HG02938 (cell line): ENCODE results near the gene PRAME.
"Not testable (repeated sequence)": the region's sequence is repeated elsewhere in the genome, so short reads cannot be mapped to it uniquely, and the experiment has no call there.

Experiments used
- ATAC-seq: cut with Tn5 transposase; IDR thresholded peaks from one replicate; pipeline ENCODE4 v1.9.1; 2021; ENCODE audit warnings: mild to moderate bottlenecking, moderate library complexity; ENCODE audit not compliant: unreplicated experiment

PRAME gene

GRCh38 chr22:22553141-22553540 lies 5.9 kb downstream of the PRAME start:
- ATAC-seq = no peak

DNA sequence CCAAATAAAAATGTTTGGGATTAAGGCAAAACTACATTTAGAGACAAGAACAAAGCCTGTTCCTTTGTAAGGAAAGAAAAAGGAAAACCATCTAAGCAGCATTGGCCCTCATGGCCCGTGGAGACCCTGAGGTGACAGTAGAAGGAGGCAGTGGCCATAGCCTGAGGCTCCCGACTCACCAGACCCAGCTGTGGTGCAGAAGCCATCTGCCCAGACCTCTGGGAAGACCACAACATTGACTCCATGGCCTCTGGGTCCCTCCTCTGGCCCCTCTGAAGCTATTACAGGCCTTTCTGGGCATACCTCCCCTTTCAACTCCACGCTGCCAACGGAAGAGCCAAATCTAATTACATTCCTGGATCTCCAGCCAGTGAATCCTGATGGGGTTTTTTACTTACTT lies 6.4 kb downstream of the PRAME start:
- ATAC-seq = no peak

DNA sequence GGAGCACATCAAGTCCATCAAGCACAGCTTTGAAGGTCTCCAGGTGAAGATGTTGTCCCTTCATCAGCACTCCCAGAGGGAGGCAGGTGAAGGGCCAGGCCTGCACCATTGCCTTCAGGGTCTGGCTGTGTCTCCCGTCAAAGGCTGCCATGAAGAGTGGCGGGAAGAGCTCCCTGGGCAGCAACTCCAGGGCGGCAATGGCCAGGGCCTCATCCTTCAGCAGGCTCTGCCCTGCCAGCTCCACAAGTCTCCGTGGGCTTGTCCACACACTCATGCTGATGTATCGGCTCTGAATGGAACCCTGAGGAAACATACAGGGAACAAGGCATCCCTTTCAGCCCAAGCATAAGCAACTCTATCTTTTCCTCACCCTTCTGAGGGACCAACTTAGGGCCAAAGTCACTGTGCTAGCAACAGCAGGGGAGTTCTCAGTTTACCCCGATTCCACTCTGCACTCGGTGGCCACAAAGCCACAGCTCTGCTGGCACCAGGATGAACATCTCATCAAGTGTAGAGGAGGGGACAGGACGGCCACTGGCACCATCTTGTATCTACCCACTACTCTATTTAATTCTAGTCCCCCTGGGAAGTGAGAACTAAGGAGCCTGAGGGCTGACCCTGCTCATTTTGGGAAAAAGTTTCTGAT lies 8.2 kb downstream of the PRAME start:
- ATAC-seq = no peak

DNA sequence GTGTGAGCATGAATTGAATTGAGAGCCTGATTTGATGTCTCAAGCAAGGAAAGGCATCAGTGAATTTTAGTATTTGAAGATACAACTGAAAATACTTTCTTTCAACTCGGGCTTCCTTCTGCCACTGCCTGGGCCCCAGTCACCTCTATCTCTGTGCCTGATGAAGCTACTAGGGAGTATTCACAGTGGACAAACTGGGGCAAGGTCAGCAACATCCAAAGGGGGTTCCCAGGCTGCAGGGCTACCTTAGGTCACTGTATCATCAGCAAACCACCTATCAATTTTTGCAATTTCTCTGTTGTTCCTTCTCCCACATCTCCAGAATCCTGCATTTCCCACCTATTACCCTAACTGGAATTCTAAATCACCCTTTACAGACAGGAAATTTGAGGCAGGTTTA lies 10.2 kb downstream of the PRAME start:
- ATAC-seq = no peak

- ATAC-seq = no peak
Observed at GRCh38 chr22:22548317-22548716, 10.7 kb downstream of the PRAME start.

- ATAC-seq = no peak
Observed at GRCh38 chr22:22547692-22548300, 11.3 kb downstream of the PRAME start.

DNA sequence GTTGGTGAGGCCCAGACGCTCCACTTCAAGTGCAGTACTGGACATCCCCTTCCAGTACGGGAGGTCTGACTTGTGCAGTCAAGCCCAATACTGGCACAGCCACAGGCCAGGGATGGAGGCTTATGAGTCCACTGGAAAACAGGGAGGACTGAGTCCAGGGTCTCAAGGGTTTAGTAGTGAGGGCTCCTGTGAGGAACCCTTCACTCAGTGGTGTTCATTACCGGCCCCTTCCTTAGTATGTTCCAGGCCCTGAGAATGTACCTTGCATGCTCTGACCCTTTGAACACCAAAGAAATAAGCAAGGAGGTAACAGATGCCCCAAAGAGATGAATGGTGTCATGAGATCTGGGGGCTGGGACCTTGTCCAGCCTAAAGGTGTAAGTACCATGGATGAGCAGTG lies 11.8 kb downstream of the PRAME start:
- ATAC-seq = no peak

DNA sequence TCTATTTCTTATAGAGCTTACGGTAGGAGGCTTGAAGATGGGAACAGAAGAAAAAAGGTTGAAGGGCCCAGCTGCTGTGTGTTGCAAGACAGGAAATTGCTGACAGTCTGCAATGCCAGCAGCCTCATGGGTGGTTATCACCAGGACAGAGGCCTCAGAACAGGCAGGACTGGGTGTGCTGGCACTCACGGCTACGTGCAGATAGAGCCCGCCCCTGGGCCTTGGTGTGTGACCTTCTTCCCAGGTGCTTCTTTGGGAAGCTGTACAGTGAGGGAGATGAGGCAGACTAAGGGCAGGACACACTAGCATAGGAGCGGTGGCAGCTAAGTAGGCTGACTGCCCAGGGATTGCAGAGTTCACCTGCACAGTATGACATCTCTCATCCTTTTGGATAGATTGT lies 12.6 kb downstream of the PRAME start:
- ATAC-seq = no peak

DNA sequence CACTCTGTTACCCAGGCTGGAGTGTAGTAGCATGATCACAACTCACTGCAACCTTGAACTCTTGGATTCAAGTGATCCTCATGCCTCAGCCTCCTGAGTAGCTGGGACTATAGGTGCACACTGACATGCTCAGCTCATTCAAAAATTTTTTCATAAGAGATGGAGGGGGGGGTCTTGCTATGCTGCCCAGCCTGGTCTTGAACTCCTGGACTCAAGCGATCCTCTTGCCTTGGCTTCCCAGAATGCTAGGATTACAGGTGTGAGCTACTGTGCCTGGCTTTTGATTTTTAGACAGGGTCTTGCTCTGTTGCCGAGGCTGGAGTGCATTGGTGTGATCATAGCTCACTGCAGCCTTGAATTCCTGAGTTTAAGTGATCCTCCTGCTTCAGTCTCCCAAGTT lies 14.0 kb downstream of the PRAME start:
- no peak for ATAC-seq

GRCh38 chr22:22538226-22538989 lies 20.7 kb downstream of the PRAME start:
- no peak for ATAC-seq

- no peak for ATAC-seq
Observed at GRCh38 chr22:22536916-22537315, 22.1 kb downstream of the PRAME start.

GRCh38 chr22:22536515-22536914 lies 22.6 kb downstream of the PRAME start:
- no peak for ATAC-seq

- ATAC-seq = no peak
Observed at GRCh38 chr22:22535662-22536061, 23.4 kb downstream of the PRAME start.

- no peak for ATAC-seq
Observed at GRCh38 chr22:22534604-22535415, 24.3 kb downstream of the PRAME start.

GRCh38 chr22:22533863-22534262 lies 25.2 kb downstream of the PRAME start:
- no peak for ATAC-seq

DNA sequence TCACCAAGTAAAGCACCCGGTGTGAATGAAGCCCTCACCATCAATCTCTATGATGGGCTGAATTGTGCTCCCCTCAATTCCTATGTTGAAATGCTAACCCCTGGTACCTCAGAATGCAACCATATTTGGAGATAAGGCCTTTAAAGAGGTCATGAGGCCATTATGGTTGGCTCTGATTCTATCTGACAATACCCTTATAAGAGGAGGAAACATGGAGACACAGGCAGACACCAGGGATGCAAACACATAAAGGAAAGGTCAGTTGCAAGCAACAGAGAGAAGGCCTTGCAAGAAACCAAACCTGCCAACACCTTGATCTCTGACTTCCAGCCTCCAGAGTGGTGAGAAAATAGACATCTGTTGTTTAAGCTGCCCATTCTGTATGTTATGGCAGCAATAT lies 25.6 kb downstream of the PRAME start:
- no peak for ATAC-seq

- ATAC-seq = not testable (repeated sequence)
Observed at GRCh38 chr22:22532547-22533071, 26.5 kb downstream of the PRAME start.

DNA sequence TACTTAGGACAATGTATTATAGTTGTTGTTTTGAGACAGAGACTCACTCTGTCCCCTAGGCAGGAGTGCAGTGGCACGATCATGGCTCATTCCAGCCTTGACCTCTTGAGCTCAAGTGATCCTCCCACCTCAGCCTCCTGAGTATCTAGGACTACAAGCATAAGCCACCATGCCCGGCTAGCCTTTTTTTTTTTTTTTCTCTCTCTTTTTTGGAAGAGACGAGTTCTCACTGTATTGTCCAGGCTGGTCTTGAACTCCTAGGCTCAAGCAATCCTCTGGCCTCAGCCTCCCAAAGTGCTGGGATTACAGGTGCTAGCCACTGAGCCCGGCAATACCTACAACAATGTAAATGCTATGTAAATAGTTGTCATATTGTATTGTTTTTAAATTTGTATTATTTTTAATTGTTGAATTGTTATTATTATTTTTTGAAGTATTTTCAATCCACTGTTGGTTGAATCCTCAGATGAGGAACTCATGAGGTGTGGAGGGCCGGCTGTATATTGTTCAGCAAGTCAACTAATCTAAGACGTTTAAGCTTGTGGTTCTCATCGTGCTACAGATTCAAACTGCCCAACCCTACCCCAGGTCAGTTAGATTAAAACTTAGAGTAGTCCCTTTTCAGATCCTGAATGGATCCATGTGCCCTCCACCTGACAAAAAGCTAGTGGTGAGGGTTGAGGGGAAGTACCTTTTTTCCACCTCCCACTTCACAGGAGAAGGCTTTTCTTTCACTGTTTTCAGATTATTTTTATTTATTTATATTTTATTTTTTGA lies 27.1 kb downstream of the PRAME start:
- ATAC-seq = no peak

DNA sequence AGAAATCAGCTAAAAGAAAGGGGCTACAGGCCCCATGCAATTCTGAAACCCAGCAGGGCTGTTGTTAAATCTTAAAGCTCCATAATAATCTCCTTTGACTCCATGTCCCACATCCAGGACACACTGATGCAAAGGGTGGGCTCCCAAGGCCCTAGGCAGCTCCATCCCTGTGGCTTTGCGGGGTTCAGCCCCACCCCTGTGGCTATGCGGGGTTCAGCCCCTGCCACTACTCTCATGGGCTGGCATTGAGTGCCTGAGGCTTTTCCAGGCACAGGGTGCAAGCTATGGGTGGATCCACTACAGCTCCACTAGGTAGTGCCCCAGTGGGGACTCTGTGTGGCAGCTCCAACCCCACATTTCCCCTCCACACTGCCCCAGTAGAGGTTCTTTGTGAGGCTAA lies 30.3 kb downstream of the PRAME start:
- no peak for ATAC-seq

GRCh38 chr22:22527312-22527711 lies 31.8 kb downstream of the PRAME start:
- ATAC-seq = no peak
